OCI-LY7 (cell line): ENCODE data around the gene NOL9.

Source experiments
- EZH2phosphoT487 ChIP-seq: fragments of 200-600 bp; sonication (generic); IDR thresholded peaks from 2 replicates; pipeline ENCODE4 v1.6.1; 2018; ENCODE audit warnings: low read depth, borderline replicate concordance, mild to moderate bottlenecking, mixed run types, antibody characterized with exemption, low read length, moderate library complexity, mixed read lengths
- TF ChIP-seq, protein P1 (sequence below): fragments of 200-600 bp; sonication (generic); conservative IDR thresholded peaks from 2 replicates; pipeline ENCODE4 v1.5.1; 2014; ENCODE audit warnings: mild to moderate bottlenecking, antibody characterized with exemption, low read length, moderate library complexity, mixed read lengths

DNA sequence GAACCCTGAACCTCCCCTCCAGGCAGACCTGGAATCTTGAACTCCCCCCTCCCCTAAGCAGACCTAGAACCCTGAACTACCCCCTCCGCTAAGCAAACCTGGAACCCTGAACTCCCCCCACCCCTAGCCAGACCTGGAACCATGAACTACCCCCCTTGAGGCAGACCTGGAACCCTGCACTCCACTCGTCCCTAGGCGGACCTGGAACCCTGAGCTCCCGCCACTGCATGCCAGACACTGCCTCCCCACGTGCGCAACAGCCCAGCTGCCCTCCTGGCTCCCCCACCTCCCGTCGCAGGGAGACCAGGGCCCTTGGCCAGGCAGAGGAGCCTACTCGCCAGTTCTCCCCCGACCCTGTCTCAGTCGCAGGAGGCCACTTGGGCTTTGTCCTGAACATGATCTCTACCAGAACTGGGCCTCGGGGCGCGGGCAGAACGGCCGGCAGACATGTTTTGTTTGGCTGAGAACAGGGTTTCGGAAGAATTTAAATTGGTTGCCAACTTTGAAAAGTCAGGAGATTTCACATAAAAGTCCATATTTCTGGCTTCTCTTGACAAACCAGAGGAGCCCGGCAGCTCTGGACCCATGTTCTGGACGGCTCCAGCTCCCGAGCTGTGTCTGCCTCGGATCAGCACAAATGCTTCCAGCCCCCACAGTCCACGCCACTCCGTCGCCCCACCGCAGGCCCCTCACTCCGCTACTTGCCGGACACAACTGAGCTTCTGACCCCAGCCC, 53.6 kb downstream of the NOL9 start:
- TF ChIP-seq, protein P1, sequence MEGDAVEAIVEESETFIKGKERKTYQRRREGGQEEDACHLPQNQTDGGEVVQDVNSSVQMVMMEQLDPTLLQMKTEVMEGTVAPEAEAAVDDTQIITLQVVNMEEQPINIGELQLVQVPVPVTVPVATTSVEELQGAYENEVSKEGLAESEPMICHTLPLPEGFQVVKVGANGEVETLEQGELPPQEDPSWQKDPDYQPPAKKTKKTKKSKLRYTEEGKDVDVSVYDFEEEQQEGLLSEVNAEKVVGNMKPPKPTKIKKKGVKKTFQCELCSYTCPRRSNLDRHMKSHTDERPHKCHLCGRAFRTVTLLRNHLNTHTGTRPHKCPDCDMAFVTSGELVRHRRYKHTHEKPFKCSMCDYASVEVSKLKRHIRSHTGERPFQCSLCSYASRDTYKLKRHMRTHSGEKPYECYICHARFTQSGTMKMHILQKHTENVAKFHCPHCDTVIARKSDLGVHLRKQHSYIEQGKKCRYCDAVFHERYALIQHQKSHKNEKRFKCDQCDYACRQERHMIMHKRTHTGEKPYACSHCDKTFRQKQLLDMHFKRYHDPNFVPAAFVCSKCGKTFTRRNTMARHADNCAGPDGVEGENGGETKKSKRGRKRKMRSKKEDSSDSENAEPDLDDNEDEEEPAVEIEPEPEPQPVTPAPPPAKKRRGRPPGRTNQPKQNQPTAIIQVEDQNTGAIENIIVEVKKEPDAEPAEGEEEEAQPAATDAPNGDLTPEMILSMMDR: no peak
- no peak for TF ChIP-seq EZH2phosphoT487
